Aorta (tissue), 5 donors: ENCODE measurements around the gene ROBO1. TPM values are rescaled to one million over a fixed set of nuclear protein-coding genes. Genes with fewer than 3 reads are reported as not detected.
A peak's percentile ranks its signal among the peaks of the same experiment; 100 is the strongest.
"Not testable (repeated sequence)": the region's sequence is repeated elsewhere in the genome, so short reads cannot be mapped to it uniquely, and the experiment has no call there.

ENCODE experiments used
- ATAC-seq: fragments of 200-7000 bp; cut with Tn5 transposase; one replicate; pipeline ENCODE4 v1.9.1; 2022; ENCODE audit warnings: moderate library complexity; ENCODE audit not compliant: low FRiP score
- DNase-seq, 2 donors: peaks; one replicate each; pipeline ENCODE4 v3.0.0-alpha.2; 2020
- H3K27ac ChIP-seq, 2 donors: one replicate each; pipeline ENCODE4 v1.5.1; 2013; ENCODE audit warnings: low read length in 2 of 2, mild to moderate bottlenecking in 2 of 2, moderate library complexity in 2 of 2, control low read depth in 1 of 2, inconsistent platforms in 1 of 2, low read depth in 1 of 2
- H3K27me3 ChIP-seq, 2 donors: one replicate each; pipeline ENCODE4 v1.6.1; 2013; ENCODE audit warnings: control low read depth in 1 of 2, low read length in 1 of 2, mild to moderate bottlenecking in 1 of 2, moderate library complexity in 1 of 2; ENCODE audit not compliant: insufficient read depth in 2 of 2, control insufficient read depth in 1 of 2
- H3K36me3 ChIP-seq, 2 donors: one replicate each; pipeline ENCODE4 v1.6.1; 2013; ENCODE audit warnings: control low read depth in 1 of 2, low read length in 1 of 2, mild to moderate bottlenecking in 1 of 2; ENCODE audit not compliant: insufficient read depth in 2 of 2, control insufficient read depth in 1 of 2
- H3K4me1 ChIP-seq, 2 donors: one replicate each; pipeline ENCODE4 v1.6.1; 2013; ENCODE audit warnings: low read length in 2 of 2, control low read depth in 1 of 2, mild to moderate bottlenecking in 1 of 2, moderate library complexity in 1 of 2; ENCODE audit not compliant: insufficient read depth in 2 of 2, control insufficient read depth in 1 of 2
- H3K4me3 ChIP-seq, 2 donors: one replicate each; pipeline ENCODE4 v1.5.1; 2013; ENCODE audit warnings: low read length in 2 of 2, control low read depth in 1 of 2, mild to moderate bottlenecking in 1 of 2
- H3K9me3 ChIP-seq: one replicate; pipeline ENCODE4 v1.6.1; 2013; ENCODE audit warnings: mild to moderate bottlenecking, low read length; ENCODE audit not compliant: control insufficient read depth
- WGBS, 2 donors: extraction: QIAGEN DNeasy Blood & Tissue Kit; methylation state at CpG; one replicate each; pipeline ENCODE4 v1.1.7; 2013; 5-methylcytosine and 5-hydroxymethylcytosine counted together
- intact Hi-C, 2 donors: fragments of 100-400 bp; cut with DNase I; formaldehyde crosslinking; loops; one replicate each; pipeline versions ENCODE4 v1.14.2 to v1.15.0; 2022
- polyA plus RNA-seq, 2 donors: library from polyadenylated mRNA; stranded (reverse); fragments of 200-250 nt; gene quantifications; one replicate each; pipeline ENCODE4 v1.2.3, GENCODE V29; 2013
- total RNA-seq, 2 donors: library from RNA; stranded (reverse); fragmentation: NEBNext Ultra II Directional; extraction: Animal tissue kit (Norgen Biotek cat#: 25700); gene quantifications; one replicate each; pipeline ENCODE4 v1.2.1, GENCODE V29; 2021
- donor health status: healthy with polysubstance abuse.
- donor health status: Bipolar disorder and iron deficiency.
- donor health status: DM: no; HTN: no; CAD: no.
- donor health status: DM: no; HTN: no; CAD: no.
- donor health status: DM: yes; HTN: yes; CAD: no.

The ROBO1 gene
- total and polyA plus RNA-seq, 4 donors: 2.1 to 33.1 (median 16.6) TPM

- no peak overlapping the region for H3K4me3 ChIP-seq
- no peak for DNase-seq
- H3K27ac ChIP-seq: no peak overlapping the region
- intact Hi-C loops: no loop called here
- WGBS, 2 donors: 95% methylated on average over 4 of the region's 4 CpGs
- H3K4me1 ChIP-seq: no peaks in the 10 kb centered on the region
- H3K9me3 ChIP-seq: no peaks in the 10 kb centered on the region
- H3K27me3 ChIP-seq: no peaks in the 10 kb centered on the region
- H3K36me3 ChIP-seq: no peaks in the 10 kb centered on the region
- ATAC-seq: no peak
Measured at GRCh38 chr3:78893161-78893560, 874.6 kb downstream of the ROBO1 start.

GRCh38 chr3:78889348-78889747, 878.5 kb downstream of the ROBO1 start:
- ATAC-seq (no peak), DNase-seq (no peak)
- H3K9me3 ChIP-seq: no peaks in the 10 kb centered on the region
- intact Hi-C loops: loop anchor here in 1 of 2 donors (10.0 kb wide), 1 partner anchor 125 kb away; no protein-coding TSS in a partner anchor
- H3K4me3 ChIP-seq: no peak overlapping the region
- no peaks in the 10 kb centered on the region for H3K27me3 ChIP-seq
- H3K36me3 ChIP-seq: no peaks in the 10 kb centered on the region
- no peaks in the 10 kb centered on the region for H3K4me1 ChIP-seq
- no peak overlapping the region for H3K27ac ChIP-seq
- 59 to 64% methylated on average over 4 of the region's 4 CpGs for WGBS, 2 donors

- Histone ChIP-seq H3K36me3 (no peaks in the 10 kb centered on the region), H3K27me3 (no peaks in the 10 kb centered on the region), H3K9me3 (no peaks in the 10 kb centered on the region), H3K4me1 (no peaks in the 10 kb centered on the region), H3K4me3 (no peak overlapping the region), H3K27ac (no peak overlapping the region)
- ATAC-seq: no peak
- DNase-seq: no peak
- intact Hi-C loops: loop anchor here in 1 of 2 donors (10.0 kb wide), 1 partner anchor 126 kb away; no protein-coding TSS in a partner anchor
Measured at GRCh38 chr3:78888635-78889034, 879.2 kb downstream of the ROBO1 start.

- ATAC-seq (peak; percentile 41), DNase-seq (no peak)
- H3K36me3 ChIP-seq: no peaks in the 10 kb centered on the region
- intact Hi-C loops: loop anchor here in 1 of 2 donors (10.0 kb wide), 1 partner anchor 127 kb away; no protein-coding TSS in a partner anchor
- H3K9me3 ChIP-seq: no peaks in the 10 kb centered on the region
- 21 to 24% methylated on average over 1 of the region's 1 CpG for WGBS, 2 donors
- no peaks in the 10 kb centered on the region for H3K27me3 ChIP-seq
- no peak overlapping the region for H3K27ac ChIP-seq
- H3K4me3 ChIP-seq: peak overlapping the region in 1 of 2 donors; percentile 10
- H3K4me1 ChIP-seq: no peaks in the 10 kb centered on the region
Measured at GRCh38 chr3:78887547-78888011, 880.2 kb downstream of the ROBO1 start.

- intact Hi-C loops: loop anchor here in 1 of 2 donors (10.0 kb wide), 1 partner anchor 128 kb away; no protein-coding TSS in a partner anchor
- Histone ChIP-seq H3K27me3 (no peaks in the 10 kb centered on the region), H3K4me3 (no peak overlapping the region), H3K27ac (no peak overlapping the region), H3K9me3 (no peaks in the 10 kb centered on the region), H3K4me1 (no peaks in the 10 kb centered on the region), H3K36me3 (no peaks in the 10 kb centered on the region)
- ATAC-seq (no peak), DNase-seq (no peak)
- 37 to 69% methylated on average over 1 of the region's 1 CpG for WGBS, 2 donors
Measured at GRCh38 chr3:78887029-78887428, 880.8 kb downstream of the ROBO1 start.

GRCh38 chr3:78884567-78884966, 883.2 kb downstream of the ROBO1 start:
- ATAC-seq, DNase-seq, H3K36me3 ChIP-seq, H3K9me3 ChIP-seq, H3K27me3 ChIP-seq, H3K4me3 ChIP-seq, H3K4me1 ChIP-seq, H3K27ac ChIP-seq: not testable (repeated sequence)
- 98 to 100% methylated on average over 1 of the region's 1 CpG for WGBS, 2 donors
- intact Hi-C loops: loop anchor here in 1 of 2 donors (10.0 kb wide), 1 partner anchor 130 kb away; no protein-coding TSS in a partner anchor

GRCh38 chr3:78882251-78882650, 885.5 kb downstream of the ROBO1 start:
- Histone ChIP-seq H3K27ac (no peak overlapping the region), H3K27me3 (no peaks in the 10 kb centered on the region), H3K36me3 (no peaks in the 10 kb centered on the region), H3K4me1 (peaks cover 0 to 3% of the 10 kb centered on the region in 2 donors), H3K4me3 (no peak overlapping the region), H3K9me3 (no peaks in the 10 kb centered on the region)
- intact Hi-C loops: loop anchor here in 1 of 2 donors (10.0 kb wide), 1 partner anchor 133 kb away; no protein-coding TSS in a partner anchor
- DNase-seq: no peak
- 95 to 98% methylated on average over 6 of the region's 6 CpGs for WGBS, 2 donors
- ATAC-seq: no peak

GRCh38 chr3:78881501-78881900, 886.3 kb downstream of the ROBO1 start:
- ATAC-seq (no peak), DNase-seq (no peak)
- WGBS, 2 donors: 52 to 59% methylated on average over 2 of the region's 2 CpGs
- H3K4me1 ChIP-seq: peaks cover 0 to 3% of the 10 kb centered on the region in 2 donors
- no peak overlapping the region for H3K27ac ChIP-seq
- H3K9me3 ChIP-seq: no peaks in the 10 kb centered on the region
- intact Hi-C loops: loop anchor here in 1 of 2 donors (10.0 kb wide), 1 partner anchor 133 kb away; no protein-coding TSS in a partner anchor
- no peak overlapping the region for H3K4me3 ChIP-seq
- H3K27me3 ChIP-seq: no peaks in the 10 kb centered on the region
- H3K36me3 ChIP-seq: no peaks in the 10 kb centered on the region
